Testis (tissue), 2 donors: Measurements from ENCODE around the gene AGFG2.

Experiments used
- CTCF ChIP-seq, 3 experiments: fragments of 450-650 bp in 2 of 3; fragments of 200-600 bp in 1 of 3; sonication (generic) in 1 of 3; IDR thresholded peaks; one replicate each; pipeline ENCODE4 v1.5.1; 2016 to 2019; ENCODE audit warnings: antibody characterized with exemption in 3 of 3, mild to moderate bottlenecking in 2 of 3, moderate library complexity in 1 of 3
- POLR2A ChIP-seq: fragments of 450-650 bp; IDR thresholded peaks from one replicate; pipeline ENCODE4 v1.6.1; 2017; ENCODE audit warnings: antibody characterized with exemption, mild to moderate bottlenecking, moderate library complexity

GRCh38 chr7:100552532-100552931 is 13.5 kb downstream of the AGFG2 start:
- TF ChIP-seq CTCF (IDR thresholded peaks at IDR 0.05): no peak
- no peak for TF ChIP-seq POLR2A
